Mononuclear cell (primary cell): ENCODE measurements around the gene TMEM114. TPM values are rescaled to one million over a fixed set of nuclear protein-coding genes. Genes with fewer than 3 reads are reported as not detected.

Source experiments
- H3K27me3 ChIP-seq: 2 replicates; pipeline ENCODE4 v1.6.0; 2011; ENCODE audit warnings: low read length, control low read depth; ENCODE audit not compliant: insufficient read depth
- H3K4me1 ChIP-seq: 2 replicates; pipeline ENCODE4 v1.5.1; 2011; ENCODE audit warnings: mild to moderate bottlenecking, low read length, control low read depth; ENCODE audit not compliant: insufficient read depth
- H3K4me3 ChIP-seq: 2 replicates; pipeline ENCODE4 v1.5.1; 2011; ENCODE audit warnings: mild to moderate bottlenecking, low read length, moderate library complexity
- H3K9me3 ChIP-seq: 2 replicates; pipeline ENCODE4 v1.5.1; 2011; ENCODE audit warnings: low read depth, mild to moderate bottlenecking, control low read depth, low read length
- total RNA-seq: library from RNA; depleted of rRNA; stranded (reverse); fragments of >200 nt; gene quantifications from one replicate; pipeline ENCODE4 v1.2.3, GENCODE V29; 2012

Gene TMEM114
- total RNA-seq, 1 donor, result not detected

GRCh38 chr16:8522757-8523156, 67.6 kb downstream of the TMEM114 start:
- no peaks in the 10 kb centered on the region for H3K9me3 ChIP-seq
- no peaks in the 10 kb centered on the region for H3K27me3 ChIP-seq
- no peaks in the 10 kb centered on the region for H3K4me1 ChIP-seq
- no peak overlapping the region for H3K4me3 ChIP-seq

DNA sequence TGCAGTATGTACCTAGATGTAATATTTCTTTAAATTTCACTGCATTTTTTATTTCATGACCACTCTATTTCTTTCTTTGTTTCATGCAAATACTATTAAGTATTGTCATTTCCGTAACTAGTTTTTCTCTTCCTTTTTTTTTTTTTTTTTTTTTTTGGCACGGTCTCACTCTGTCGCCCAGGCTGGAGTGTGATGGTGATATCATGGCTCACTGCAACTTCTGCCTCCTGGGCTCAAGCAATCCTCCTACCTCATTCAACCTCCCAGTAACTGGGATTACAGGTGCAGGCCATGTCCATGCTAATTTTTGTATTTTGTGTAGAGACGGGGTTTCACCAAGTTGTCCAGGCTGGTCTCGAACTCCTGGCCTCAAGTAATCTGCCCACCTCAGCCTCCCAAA, 70.7 kb downstream of the TMEM114 start:
- Histone ChIP-seq H3K4me1 (no peaks in the 10 kb centered on the region), H3K9me3 (no peaks in the 10 kb centered on the region), H3K4me3 (no peak overlapping the region), H3K27me3 (no peaks in the 10 kb centered on the region)

Other genes starting within 250 kb of the TMEM114 start
- gene METTL22, start 31.2 kb upstream of the TMEM114 start, total RNA-seq, result 19.6 TPM
- gene ABAT, start 84.1 kb upstream of the TMEM114 start, total RNA-seq, result 2.5 TPM
- 1.3 TPM for gene TMEM186, start 207.1 kb upstream of the TMEM114 start, total RNA-seq
- 19.7 TPM for gene PMM2, start 207.3 kb upstream of the TMEM114 start, total RNA-seq